ENCODE measurements around the gene SLC5A10.
"Not testable (repeated sequence)": the region's sequence is repeated elsewhere in the genome, so short reads cannot be mapped to it uniquely, and the experiment has no call there.

Gene SLC5A10

GRCh38 chr17:19042369-19042768 is 90.4 kb downstream of the SLC5A10 start:
- DNase-seq (ENCODE audit: low spot score), result not testable (repeated sequence)

GRCh38 chr17:19043032-19043431 is 91.1 kb downstream of the SLC5A10 start:
- not testable (repeated sequence) for DNase-seq (ENCODE audit: low spot score)

- DNase-seq (ENCODE audit: low spot score), result not testable (repeated sequence)
Observed at GRCh38 chr17:19044643-19045042, 92.7 kb downstream of the SLC5A10 start.

- not testable (repeated sequence) for DNase-seq (ENCODE audit: low spot score)
Observed at GRCh38 chr17:19046782-19047375, 94.9 kb downstream of the SLC5A10 start, which contains the start of gene GRAP. Gene GRAP (minus strand): TSS chr17:19046957. CDS start chr17:19046926, 31 bp downstream.

- DNase-seq (ENCODE audit: low spot score), result not testable (repeated sequence)
Observed at GRCh38 chr17:19047510-19047909, 95.5 kb downstream of the SLC5A10 start.

GRCh38 chr17:19048826-19049225 is 96.9 kb downstream of the SLC5A10 start:
- DNase-seq (ENCODE audit: low spot score), result not testable (repeated sequence)

- DNase-seq (ENCODE audit: low spot score), result not testable (repeated sequence)
Observed at GRCh38 chr17:19055447-19055846, 103.5 kb downstream of the SLC5A10 start.

GRCh38 chr17:19062009-19062717 is 110.2 kb downstream of the SLC5A10 start:
- not testable (repeated sequence) for DNase-seq (ENCODE audit: low spot score)

- not testable (repeated sequence) for DNase-seq (ENCODE audit: low spot score)
Observed at GRCh38 chr17:19062718-19063325, 110.9 kb downstream of the SLC5A10 start.

- not testable (repeated sequence) for DNase-seq (ENCODE audit: low spot score)
Observed at GRCh38 chr17:19063326-19063956, 111.5 kb downstream of the SLC5A10 start.

- DNase-seq (ENCODE audit: low spot score), result not testable (repeated sequence)
Observed at GRCh38 chr17:19064378-19064777, 112.4 kb downstream of the SLC5A10 start.

GRCh38 chr17:19070318-19071168 is 118.6 kb downstream of the SLC5A10 start:
- DNase-seq (ENCODE audit: low spot score), result not testable (repeated sequence)

Measured in D341Med (cell line).